Measurements from ENCODE around the gene SIPA1L3.

SIPA1L3 gene

DNA sequence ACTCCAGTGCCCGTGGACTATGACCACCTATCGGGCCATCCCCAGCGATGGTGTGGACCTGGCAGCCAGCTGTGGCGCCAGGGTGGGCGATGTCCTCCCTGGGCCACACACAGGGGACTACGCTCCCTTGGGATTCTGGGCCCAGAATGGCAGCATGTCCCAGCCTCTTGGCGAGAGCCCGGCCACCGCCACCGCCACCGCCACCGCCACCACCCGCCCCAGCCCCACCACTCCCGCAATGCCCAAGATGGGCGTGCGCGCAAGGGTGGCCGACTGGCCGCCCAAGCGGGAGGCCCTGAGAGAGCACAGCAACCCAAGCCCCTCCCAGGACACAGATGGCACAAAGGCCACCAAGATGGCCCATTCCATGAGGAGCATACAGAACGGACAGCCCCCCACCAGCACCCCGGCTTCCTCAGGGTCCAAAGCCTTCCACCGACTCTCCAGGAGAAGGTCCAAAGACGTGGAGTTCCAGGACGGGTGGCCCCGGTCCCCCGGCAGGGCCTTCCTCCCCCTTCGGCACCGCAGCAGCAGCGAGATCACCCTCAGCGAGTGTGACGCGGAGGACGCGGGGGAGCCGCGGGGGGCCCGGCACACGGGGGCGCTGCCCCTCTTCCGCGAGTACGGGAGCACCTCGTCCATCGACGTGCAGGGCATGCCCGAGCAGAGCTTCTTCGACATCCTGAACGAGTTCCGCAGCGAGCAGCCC is 174.7 kb downstream of the SIPA1L3 start:
- Histone ChIP-seq H3K23ac (ENCODE audit: low read length) (no peak overlapping the region), H3K56ac (ENCODE audit: low read length) (no peak overlapping the region), H2BK120ac (ENCODE audit: low read depth, low read length) (no peak overlapping the region), H3K27me3 (ENCODE audit: insufficient read depth, low read length, poor library complexity) (no peaks in the 10 kb centered on the region), H3K18ac (ENCODE audit: low read length) (no peak overlapping the region), H4K8ac (ENCODE audit: low read depth, low read length) (no peak overlapping the region), H3K79me2 (ENCODE audit: control insufficient read depth, insufficient read depth, low read length) (no peaks in the 10 kb centered on the region), H3K4ac (ENCODE audit: low read depth, low read length) (no peak overlapping the region), H3K27ac (ENCODE audit: low read depth, low read length) (no peak overlapping the region), H3K4me3 (ENCODE audit: low read length) (no peak overlapping the region), H2BK15ac (replicated peaks; ENCODE audit: low read depth) (no peak overlapping the region), H3K9ac (ENCODE audit: low read length) (no peak overlapping the region), H3K4me1 (ENCODE audit: control insufficient read depth, low read depth, low read length) (no peaks in the 10 kb centered on the region), H2AK5ac (ENCODE audit: low read length) (no peak overlapping the region), H3K79me1 (ENCODE audit: low read length) (no peaks in the 10 kb centered on the region), H3K4me2 (ENCODE audit: low read length) (no peak overlapping the region), H2BK5ac (ENCODE audit: low read length) (no peak overlapping the region), H4K5ac (ENCODE audit: low read length) (no peak overlapping the region), H3K36me3 (ENCODE audit: control insufficient read depth, insufficient read depth, low read length) (no peaks in the 10 kb centered on the region)
- no peak for DNase-seq
- no CpG with 5 or more reads among the region's 51 CpGs for WGBS (ENCODE audit: extremely low coverage, insufficient coverage, low lambda C conversion rate)

DNA sequence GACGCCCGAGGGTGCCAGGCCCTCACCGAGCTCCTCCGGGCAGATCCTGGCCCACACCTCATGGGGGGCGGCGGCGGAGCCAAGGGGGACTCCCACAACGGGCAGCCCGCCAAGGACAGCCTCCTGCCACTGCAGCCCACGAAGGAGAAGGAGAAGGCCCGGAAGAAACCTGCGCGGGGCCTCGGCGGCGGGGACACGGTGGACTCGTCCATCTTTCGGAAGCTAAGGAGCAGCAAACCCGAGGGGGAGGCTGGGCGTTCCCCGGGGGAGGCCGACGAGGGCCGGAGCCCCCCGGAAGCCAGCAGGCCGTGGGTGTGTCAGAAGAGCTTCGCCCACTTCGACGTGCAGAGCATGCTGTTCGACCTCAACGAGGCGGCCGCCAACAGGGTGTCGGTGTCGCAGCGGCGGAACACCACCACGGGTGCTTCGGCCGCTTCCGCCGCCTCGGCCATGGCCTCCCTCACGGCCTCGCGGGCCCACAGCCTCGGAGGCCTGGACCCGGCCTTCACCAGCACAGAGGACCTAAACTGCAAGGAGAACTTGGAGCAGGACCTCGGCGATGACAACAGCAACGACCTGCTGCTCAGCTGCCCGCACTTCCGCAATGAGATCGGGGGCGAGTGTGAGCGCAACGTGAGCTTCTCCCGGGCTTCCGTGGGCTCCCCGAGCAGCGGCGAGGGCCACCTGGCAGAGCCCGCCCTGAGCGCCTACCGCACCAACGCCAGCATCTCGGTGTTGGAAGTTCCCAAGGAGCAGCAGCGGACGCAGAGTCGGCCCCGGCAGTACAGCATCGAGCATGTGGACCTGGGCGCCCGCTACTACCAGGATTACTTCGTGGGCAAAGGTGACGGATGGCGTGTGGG is 175.5 kb downstream of the SIPA1L3 start:
- WGBS (ENCODE audit: extremely low coverage, insufficient coverage, low lambda C conversion rate) = no CpG with 5 or more reads among the region's 78 CpGs
- Histone ChIP-seq H3K56ac (ENCODE audit: low read length) (no peak overlapping the region), H3K27me3 (ENCODE audit: insufficient read depth, low read length, poor library complexity) (no peaks in the 10 kb centered on the region)

DNA sequence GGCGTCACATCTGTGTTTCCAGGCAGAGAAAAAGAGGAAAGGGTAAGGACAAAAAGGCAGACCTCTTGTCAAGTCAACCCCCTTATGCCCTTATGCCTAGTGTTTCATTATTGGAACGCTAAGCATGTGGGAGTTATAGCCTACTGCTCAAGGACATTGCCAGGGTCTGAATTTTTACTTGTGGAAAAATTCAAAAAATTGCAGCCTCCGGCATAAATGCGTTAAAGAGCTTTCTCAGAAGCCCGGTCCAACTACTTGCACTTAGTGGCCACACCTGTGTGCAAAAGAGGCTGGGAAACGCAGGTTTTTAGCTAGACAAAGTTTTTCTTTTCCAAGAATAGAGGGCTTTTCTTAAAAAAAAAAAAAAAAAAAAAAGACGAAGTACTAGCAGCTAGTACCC is 177.2 kb downstream of the SIPA1L3 start:
- Histone ChIP-seq H3K27ac (ENCODE audit: low read depth, low read length) (no peak overlapping the region), H3K4ac (ENCODE audit: low read depth, low read length) (no peak overlapping the region), H4K8ac (ENCODE audit: low read depth, low read length) (no peak overlapping the region), H4K5ac (ENCODE audit: low read length) (no peak overlapping the region), H3K4me2 (ENCODE audit: low read length) (no peak overlapping the region), H2BK120ac (ENCODE audit: low read depth, low read length) (no peak overlapping the region), H2AK5ac (ENCODE audit: low read length) (no peak overlapping the region), H2BK5ac (ENCODE audit: low read length) (no peak overlapping the region), H3K79me1 (ENCODE audit: low read length) (no peaks in the 10 kb centered on the region), H3K27me3 (ENCODE audit: insufficient read depth, low read length, poor library complexity) (no peaks in the 10 kb centered on the region), H2BK15ac (replicated peaks; ENCODE audit: low read depth) (no peak overlapping the region), H3K36me3 (ENCODE audit: control insufficient read depth, insufficient read depth, low read length) (no peaks in the 10 kb centered on the region), H3K79me2 (ENCODE audit: control insufficient read depth, insufficient read depth, low read length) (no peaks in the 10 kb centered on the region), H3K18ac (ENCODE audit: low read length) (no peak overlapping the region), H3K23ac (ENCODE audit: low read length) (no peak overlapping the region), H3K56ac (ENCODE audit: low read length) (no peak overlapping the region), H3K4me3 (ENCODE audit: low read length) (no peak overlapping the region), H3K4me1 (ENCODE audit: control insufficient read depth, low read depth, low read length) (no peaks in the 10 kb centered on the region), H3K9ac (ENCODE audit: low read length) (no peak overlapping the region)
- no peak for DNase-seq
- no CpG with 5 or more reads among the region's 7 CpGs for WGBS (ENCODE audit: extremely low coverage, insufficient coverage, low lambda C conversion rate)

More for the DNA sequence above, 175.5 kb downstream of the SIPA1L3 start:
- no peak for DNase-seq
- no peak overlapping the region for H2BK15ac ChIP-seq (replicated peaks; ENCODE audit: low read depth)
- H3K9ac ChIP-seq (ENCODE audit: low read length) = no peak overlapping the region
- H3K23ac ChIP-seq (ENCODE audit: low read length) = no peak overlapping the region
- H3K4me2 ChIP-seq (ENCODE audit: low read length) = no peak overlapping the region
- H2AK5ac ChIP-seq (ENCODE audit: low read length) = no peak overlapping the region
- H3K4me1 ChIP-seq (ENCODE audit: control insufficient read depth, low read depth, low read length) = no peaks in the 10 kb centered on the region
- no peaks in the 10 kb centered on the region for H3K79me1 ChIP-seq (ENCODE audit: low read length)
- H4K5ac ChIP-seq (ENCODE audit: low read length) = no peak overlapping the region
- H3K36me3 ChIP-seq (ENCODE audit: control insufficient read depth, insufficient read depth, low read length) = no peaks in the 10 kb centered on the region
- H3K79me2 ChIP-seq (ENCODE audit: control insufficient read depth, insufficient read depth, low read length) = no peaks in the 10 kb centered on the region
- H3K4me3 ChIP-seq (ENCODE audit: low read length) = no peak overlapping the region
- no peak overlapping the region for H3K4ac ChIP-seq (ENCODE audit: low read depth, low read length)
- H3K18ac ChIP-seq (ENCODE audit: low read length) = no peak overlapping the region
- no peak overlapping the region for H3K27ac ChIP-seq (ENCODE audit: low read depth, low read length)
- H2BK5ac ChIP-seq (ENCODE audit: low read length) = no peak overlapping the region
- no peak overlapping the region for H4K8ac ChIP-seq (ENCODE audit: low read depth, low read length)
- H2BK120ac ChIP-seq (ENCODE audit: low read depth, low read length) = no peak overlapping the region

DNA sequence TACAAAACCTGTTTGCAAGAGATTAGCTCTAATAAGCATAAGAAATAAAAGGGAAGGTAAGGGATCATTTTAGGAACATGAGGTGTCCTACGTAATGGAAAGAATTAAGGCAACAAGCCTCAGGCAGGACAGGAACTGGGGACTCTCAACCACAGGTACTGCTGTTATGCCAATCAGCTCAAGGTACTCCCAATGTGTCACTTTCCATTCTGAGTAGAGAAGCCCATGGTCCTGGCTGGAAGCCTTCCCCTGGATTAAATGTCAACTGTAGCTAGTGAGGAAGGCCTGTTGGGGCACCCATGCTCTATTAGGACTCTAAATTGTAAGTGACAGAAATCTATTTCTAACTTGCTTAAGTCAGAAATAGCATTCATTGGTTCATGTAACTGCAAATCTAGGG is 182.4 kb downstream of the SIPA1L3 start:
- Histone ChIP-seq H4K8ac (ENCODE audit: low read depth, low read length) (no peak overlapping the region), H3K79me2 (ENCODE audit: control insufficient read depth, insufficient read depth, low read length) (no peaks in the 10 kb centered on the region), H3K4me1 (ENCODE audit: control insufficient read depth, low read depth, low read length) (no peaks in the 10 kb centered on the region), H3K4me3 (ENCODE audit: low read length) (no peak overlapping the region), H3K23ac (ENCODE audit: low read length) (no peak overlapping the region), H2BK5ac (ENCODE audit: low read length) (no peak overlapping the region), H3K4me2 (ENCODE audit: low read length) (no peak overlapping the region), H2BK120ac (ENCODE audit: low read depth, low read length) (no peak overlapping the region), H3K18ac (ENCODE audit: low read length) (no peak overlapping the region), H3K36me3 (ENCODE audit: control insufficient read depth, insufficient read depth, low read length) (no peaks in the 10 kb centered on the region), H3K27me3 (ENCODE audit: insufficient read depth, low read length, poor library complexity) (no peaks in the 10 kb centered on the region), H3K4ac (ENCODE audit: low read depth, low read length) (no peak overlapping the region), H3K56ac (ENCODE audit: low read length) (no peak overlapping the region), H2BK15ac (replicated peaks; ENCODE audit: low read depth) (no peak overlapping the region), H3K27ac (ENCODE audit: low read depth, low read length) (no peak overlapping the region), H3K79me1 (ENCODE audit: low read length) (no peaks in the 10 kb centered on the region), H4K5ac (ENCODE audit: low read length) (no peak overlapping the region), H2AK5ac (ENCODE audit: low read length) (no peak overlapping the region), H3K9ac (ENCODE audit: low read length) (no peak overlapping the region)
- WGBS (ENCODE audit: extremely low coverage, insufficient coverage, low lambda C conversion rate) = no CpG with 5 or more reads among the region's 1 CpG
- DNase-seq = no peak

- H3K56ac ChIP-seq (ENCODE audit: low read length) = no peak overlapping the region
- H3K36me3 ChIP-seq (ENCODE audit: control insufficient read depth, insufficient read depth, low read length) = no peaks in the 10 kb centered on the region
- no peak overlapping the region for H3K18ac ChIP-seq (ENCODE audit: low read length)
- H3K23ac ChIP-seq (ENCODE audit: low read length) = no peak overlapping the region
- no peak overlapping the region for H3K27ac ChIP-seq (ENCODE audit: low read depth, low read length)
- no peak overlapping the region for H3K4ac ChIP-seq (ENCODE audit: low read depth, low read length)
- no CpG with 5 or more reads among the region's 8 CpGs for WGBS (ENCODE audit: extremely low coverage, insufficient coverage, low lambda C conversion rate)
- H3K9ac ChIP-seq (ENCODE audit: low read length) = no peak overlapping the region
- H3K27me3 ChIP-seq (ENCODE audit: insufficient read depth, low read length, poor library complexity) = no peaks in the 10 kb centered on the region
- no peaks in the 10 kb centered on the region for H3K79me1 ChIP-seq (ENCODE audit: low read length)
- H3K4me2 ChIP-seq (ENCODE audit: low read length) = no peak overlapping the region
- DNase-seq = no peak
- no peak overlapping the region for H4K5ac ChIP-seq (ENCODE audit: low read length)
- H3K79me2 ChIP-seq (ENCODE audit: control insufficient read depth, insufficient read depth, low read length) = no peaks in the 10 kb centered on the region
- no peak overlapping the region for H2BK5ac ChIP-seq (ENCODE audit: low read length)
- no peak overlapping the region for H2BK15ac ChIP-seq (replicated peaks; ENCODE audit: low read depth)
- no peak overlapping the region for H2BK120ac ChIP-seq (ENCODE audit: low read depth, low read length)
- H4K8ac ChIP-seq (ENCODE audit: low read depth, low read length) = no peak overlapping the region
- no peaks in the 10 kb centered on the region for H3K4me1 ChIP-seq (ENCODE audit: control insufficient read depth, low read depth, low read length)
- H2AK5ac ChIP-seq (ENCODE audit: low read length) = no peak overlapping the region
- no peak overlapping the region for H3K4me3 ChIP-seq (ENCODE audit: low read length)
Measured at GRCh38 chr19:38093154-38093553, 186.1 kb downstream of the SIPA1L3 start.

All from mesendoderm (in vitro differentiated cells).